K562 (cell line): Measurements from ENCODE around the gene NR1D2. TPM values are rescaled to one million over a fixed set of nuclear protein-coding genes. Genes with fewer than 3 reads are reported as not detected.

Experiments
- ARHGAP35 ChIP-seq: fragments of 450-650 bp; IDR thresholded peaks from 2 replicates; pipeline ENCODE4 v1.6.1; 2018; ENCODE audit not compliant: partially characterized antibody
- CBFA2T3 ChIP-seq: fragments of 450-650 bp; IDR thresholded peaks from 2 replicates; pipeline ENCODE4 v1.6.1; 2017
- CXXC5 ChIP-seq: fragments of 250-450 bp; sonication (Bioruptor Pico); IDR thresholded peaks from 2 replicates; pipeline ENCODE4 v1.8.0; 2022; ENCODE audit warnings: inconsistent platforms, mild to moderate bottlenecking, moderate library complexity
- HDAC2 ChIP-seq: fragments of 450-650 bp; IDR thresholded peaks from 2 replicates; pipeline ENCODE4 v1.6.1; 2016; ENCODE audit warnings: mild to moderate bottlenecking
- HDAC8 ChIP-seq: fragments of 450-650 bp; IDR thresholded peaks from 2 replicates; pipeline ENCODE4 v1.6.1; 2016; ENCODE audit warnings: mild to moderate bottlenecking, missing genetic modification characterization, moderate library complexity, missing compliant biosample characterization
- IRF2 ChIP-seq: sonication (generic); formaldehyde crosslinking; IDR thresholded peaks from 2 replicates; pipeline ENCODE4 v1.8.1; 2022; ENCODE audit warnings: mild to moderate bottlenecking, missing genetic modification reagents
- KDM1A ChIP-seq, 2 experiments: fragments of 450-650 bp; IDR thresholded peaks; 2 replicates each; pipeline ENCODE4 v1.6.1; 2016; ENCODE audit warnings: mild to moderate bottlenecking in 2 of 2
- MAFG ChIP-seq: fragments of 450-650 bp; conservative IDR thresholded peaks from 2 replicates; pipeline ENCODE4 v1.6.1; 2016; ENCODE audit warnings: missing genetic modification characterization, missing compliant biosample characterization
- MCM5 ChIP-seq: fragments of 450-650 bp; IDR thresholded peaks from 2 replicates; pipeline ENCODE4 v1.6.1; 2016; ENCODE audit warnings: low read depth
- MEF2A ChIP-seq: IDR thresholded peaks from 2 replicates; pipeline ENCODE4 v1.6.1; 2011; ENCODE audit warnings: low read depth, mild to moderate bottlenecking, low read length, moderate library complexity; ENCODE audit not compliant: control insufficient read depth
- MTA1 ChIP-seq: fragments of 450-650 bp; IDR thresholded peaks from 2 replicates; pipeline ENCODE4 v1.6.1; 2017; ENCODE audit warnings: borderline replicate concordance
- NBN ChIP-seq: fragments of 450-650 bp; IDR thresholded peaks from 2 replicates; pipeline ENCODE4 v1.6.1; 2016; ENCODE audit warnings: low read depth, mild to moderate bottlenecking
- NCOR1 ChIP-seq: fragments of 450-650 bp; IDR thresholded peaks from 2 replicates; pipeline ENCODE4 v1.6.1; 2016; ENCODE audit warnings: mild to moderate bottlenecking, moderate library complexity
- NEUROD1 ChIP-seq: fragments of 150-350 bp; IDR thresholded peaks from 2 replicates; pipeline ENCODE4 v1.6.1; 2014; ENCODE audit warnings: borderline replicate concordance, low read length, low read depth; ENCODE audit not compliant: partially characterized antibody
- RAD51 ChIP-seq: fragments of 450-650 bp; IDR thresholded peaks from 2 replicates; pipeline ENCODE4 v1.7.1; 2016; ENCODE audit warnings: low read depth, mild to moderate bottlenecking, borderline replicate concordance
- SMARCC2 ChIP-seq: fragments of 450-650 bp; IDR thresholded peaks from 2 replicates; pipeline ENCODE4 v1.6.1; 2017; ENCODE audit warnings: antibody characterized with exemption, moderate library complexity, mild to moderate bottlenecking, low read depth
- STAT5B ChIP-seq: fragments of 250-450 bp; sonication (Bioruptor Pico); IDR thresholded peaks from 2 replicates; pipeline ENCODE4 v1.8.0; 2021; ENCODE audit warnings: mild to moderate bottlenecking, inconsistent platforms
- TEAD2 ChIP-seq: fragments of 450-650 bp; IDR thresholded peaks from 2 replicates; pipeline ENCODE4 v1.6.1; 2016; ENCODE audit warnings: missing genetic modification characterization, control low read depth, missing compliant biosample characterization
- ZFP36 ChIP-seq: fragments of 150-350 bp; IDR thresholded peaks from 2 replicates; pipeline ENCODE4 v1.6.1; 2018; ENCODE audit warnings: low read length, low read depth; ENCODE audit not compliant: partially characterized antibody
- ZNF146 ChIP-seq: IDR thresholded peaks from one replicate; pipeline ENCODE4 v1.6.1; 2018; ENCODE audit warnings: missing compliant biosample characterization; ENCODE audit not compliant: unreplicated experiment
- ZNF766 ChIP-seq: fragments of 200-800 bp; sonication (Bioruptor generic); conservative IDR thresholded peaks from 2 replicates; pipeline ENCODE4 v1.6.1; 2016; ENCODE audit warnings: missing genetic modification characterization, missing compliant biosample characterization
- ZNF77 ChIP-seq: fragments of 250-450 bp; sonication (Bioruptor Pico); IDR thresholded peaks from 2 replicates; pipeline ENCODE4 v1.5.0; 2020
- polyA plus RNA-seq, 8 experiments: library from polyadenylated mRNA; depleted of rRNA in 4 of 8; stranded (reverse) in 5 of 8; unstranded in 3 of 8; fragments of >200 nt; fragmentation: Nextera tagmentation in 2 of 8; fragmentation: Illumina TruSeq in 1 of 8; extraction: Ambion mirVana in 2 of 8; extraction: Trizol in 1 of 8; gene quantifications; 2 replicates each; pipeline versions ENCODE4 v1.2.1 to v1.2.3, GENCODE V29; 2011 to 2014; ENCODE audit warnings: inconsistent platforms in 1 of 8, missing spikeins in 1 of 8
- total RNA-seq, 7 experiments: library from RNA; depleted of rRNA in 6 of 7; stranded (reverse); fragments of >200 nt in 6 of 7; fragmentation: Illumina TruSeq in 2 of 7; extraction: Trizol in 2 of 7; gene quantifications; 2 replicates each; pipeline versions ENCODE4 v1.2.1 to v1.2.3, GENCODE V29; 2011 to 2021; ENCODE audit warnings: low replicate concordance in 1 of 7
- TF ChIP-seq, protein P1 (sequence below): fragments of 250-450 bp; sonication (Bioruptor Pico); IDR thresholded peaks from 2 replicates; pipeline ENCODE4 v1.8.0; 2022; ENCODE audit warnings: inconsistent platforms, mild to moderate bottlenecking, moderate library complexity, borderline replicate concordance
- TF ChIP-seq, protein P2 (sequence below): fragments of 450-650 bp; formaldehyde crosslinking; IDR thresholded peaks from 2 replicates; pipeline ENCODE4 v1.4.0; 2020; ENCODE audit warnings: mild to moderate bottlenecking, mixed read lengths
- TF ChIP-seq, protein P3 (sequence below): fragments of 450-650 bp; formaldehyde crosslinking; IDR thresholded peaks from 2 replicates; pipeline ENCODE4 v1.4.0; 2022; ENCODE audit warnings: missing genetic modification characterization
- TF ChIP-seq, protein P4 (sequence below): sonication (generic); formaldehyde crosslinking; IDR thresholded peaks from 2 replicates; pipeline ENCODE4 v1.8.1; 2023; ENCODE audit warnings: mild to moderate bottlenecking, missing genetic modification reagents

NR1D2 gene
- total and polyA plus RNA-seq, 9 of the 15 experiments (the other 6 are each of a cell fraction or from before 2014, with no cell fraction given) = 1.2 to 5.5 (median 2.9) TPM

DNA sequence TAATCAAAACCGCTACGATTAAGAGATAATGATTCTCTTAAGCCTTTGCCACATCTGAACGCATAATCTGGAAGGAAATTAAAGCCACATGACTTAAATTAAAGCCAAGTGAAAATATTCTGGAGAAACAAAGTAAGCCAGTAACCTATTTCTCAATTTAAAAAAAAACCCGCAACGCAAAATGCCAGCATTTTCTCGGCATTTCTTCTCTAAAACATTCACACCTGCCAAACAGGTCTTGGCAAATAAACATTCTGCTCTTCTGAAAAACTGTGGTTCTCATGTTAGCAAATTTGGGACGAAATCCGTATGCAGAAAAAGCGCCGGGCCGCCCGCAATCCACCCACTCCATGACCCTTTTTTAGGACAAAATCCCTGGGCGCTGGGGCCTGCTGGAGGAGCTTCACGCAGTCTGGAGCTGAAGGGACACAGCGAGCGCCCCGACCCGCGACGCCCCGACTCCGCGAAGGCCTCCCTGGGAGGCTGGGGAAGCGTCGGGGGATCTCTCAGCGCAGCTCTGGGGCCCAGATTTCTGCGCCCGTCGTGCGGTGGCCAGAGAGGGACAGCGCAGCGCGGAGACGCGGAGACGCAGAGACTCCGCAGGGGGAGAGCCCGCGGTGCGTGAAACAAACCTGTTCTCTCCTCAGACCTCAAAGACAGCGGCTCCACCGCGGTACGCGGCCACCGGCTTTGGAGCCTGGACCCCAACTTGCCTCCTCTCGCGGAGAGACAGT, 28.8 kb upstream of the NR1D2 start (continued):
- TF ChIP-seq, protein P1, sequence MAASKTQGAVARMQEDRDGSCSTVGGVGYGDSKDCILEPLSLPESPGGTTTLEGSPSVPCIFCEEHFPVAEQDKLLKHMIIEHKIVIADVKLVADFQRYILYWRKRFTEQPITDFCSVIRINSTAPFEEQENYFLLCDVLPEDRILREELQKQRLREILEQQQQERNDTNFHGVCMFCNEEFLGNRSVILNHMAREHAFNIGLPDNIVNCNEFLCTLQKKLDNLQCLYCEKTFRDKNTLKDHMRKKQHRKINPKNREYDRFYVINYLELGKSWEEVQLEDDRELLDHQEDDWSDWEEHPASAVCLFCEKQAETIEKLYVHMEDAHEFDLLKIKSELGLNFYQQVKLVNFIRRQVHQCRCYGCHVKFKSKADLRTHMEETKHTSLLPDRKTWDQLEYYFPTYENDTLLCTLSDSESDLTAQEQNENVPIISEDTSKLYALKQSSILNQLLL (CRISPR knock-in tag) = no peak
- TF ChIP-seq NCOR1 (no peak), TEAD2 (tag) (no peak), HDAC2 (peak; percentile 21; the same call in 1 of the 2 replicates), HDAC8 (tag) (no peak), SMARCC2 (no peak), CBFA2T3 (no peak), MTA1 (no peak), IRF2 (CRISPR knock-in tag) (no peak), ARHGAP35 (no peak), MAFG (tag) (no peak), NEUROD1 (no peak), CXXC5 (CRISPR knock-in tag) (no peak), KDM1A (IDR thresholded peaks at IDR 0.05) (peak; percentile 2 to 27; a peak in 1 of 4 replicates), MEF2A (no peak), ZNF77 (CRISPR knock-in tag) (no peak), ZNF146 (no peak), ZNF766 (CRISPR knock-in tag) (no peak), STAT5B (CRISPR knock-in tag) (no peak), NBN (no peak), RAD51 (no peak), ZFP36 (no peak), MCM5 (no peak)
- TF ChIP-seq, protein P2, sequence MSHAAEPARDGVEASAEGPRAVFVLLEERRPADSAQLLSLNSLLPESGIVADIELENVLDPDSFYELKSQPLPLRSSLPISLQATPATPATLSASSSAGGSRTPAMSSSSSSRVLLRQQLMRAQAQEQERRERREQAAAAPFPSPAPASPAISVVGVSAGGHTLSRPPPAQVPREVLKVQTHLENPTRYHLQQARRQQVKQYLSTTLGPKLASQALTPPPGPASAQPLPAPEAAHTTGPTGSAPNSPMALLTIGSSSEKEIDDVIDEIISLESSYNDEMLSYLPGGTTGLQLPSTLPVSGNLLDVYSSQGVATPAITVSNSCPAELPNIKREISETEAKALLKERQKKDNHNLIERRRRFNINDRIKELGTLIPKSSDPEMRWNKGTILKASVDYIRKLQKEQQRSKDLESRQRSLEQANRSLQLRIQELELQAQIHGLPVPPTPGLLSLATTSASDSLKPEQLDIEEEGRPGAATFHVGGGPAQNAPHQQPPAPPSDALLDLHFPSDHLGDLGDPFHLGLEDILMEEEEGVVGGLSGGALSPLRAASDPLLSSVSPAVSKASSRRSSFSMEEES (CRISPR knock-in tag) = no peak
- TF ChIP-seq, protein P3, sequence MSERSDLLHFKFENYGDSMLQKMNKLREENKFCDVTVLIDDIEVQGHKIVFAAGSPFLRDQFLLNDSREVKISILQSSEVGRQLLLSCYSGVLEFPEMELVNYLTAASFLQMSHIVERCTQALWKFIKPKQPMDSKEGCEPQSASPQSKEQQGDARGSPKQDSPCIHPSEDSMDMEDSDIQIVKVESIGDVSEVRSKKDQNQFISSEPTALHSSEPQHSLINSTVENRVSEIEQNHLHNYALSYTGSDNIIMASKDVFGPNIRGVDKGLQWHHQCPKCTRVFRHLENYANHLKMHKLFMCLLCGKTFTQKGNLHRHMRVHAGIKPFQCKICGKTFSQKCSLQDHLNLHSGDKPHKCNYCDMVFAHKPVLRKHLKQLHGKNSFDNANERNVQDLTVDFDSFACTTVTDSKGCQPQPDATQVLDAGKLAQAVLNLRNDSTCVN = no peak
- TF ChIP-seq, protein P4, sequence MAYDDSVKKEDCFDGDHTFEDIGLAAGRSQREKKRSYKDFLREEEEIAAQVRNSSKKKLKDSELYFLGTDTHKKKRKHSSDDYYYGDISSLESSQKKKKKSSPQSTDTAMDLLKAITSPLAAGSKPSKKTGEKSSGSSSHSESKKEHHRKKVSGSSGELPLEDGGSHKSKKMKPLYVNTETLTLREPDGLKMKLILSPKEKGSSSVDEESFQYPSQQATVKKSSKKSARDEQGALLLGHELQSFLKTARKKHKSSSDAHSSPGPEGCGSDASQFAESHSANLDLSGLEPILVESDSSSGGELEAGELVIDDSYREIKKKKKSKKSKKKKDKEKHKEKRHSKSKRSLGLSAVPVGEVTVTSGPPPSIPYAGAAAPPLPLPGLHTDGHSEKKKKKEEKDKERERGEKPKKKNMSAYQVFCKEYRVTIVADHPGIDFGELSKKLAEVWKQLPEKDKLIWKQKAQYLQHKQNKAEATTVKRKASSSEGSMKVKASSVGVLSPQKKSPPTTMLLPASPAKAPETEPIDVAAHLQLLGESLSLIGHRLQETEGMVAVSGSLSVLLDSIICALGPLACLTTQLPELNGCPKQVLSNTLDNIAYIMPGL (CRISPR knock-in tag) = 0 out of 2 replicates have a peak, but pooled peaks have one; percentile 80
